GM23338 (cell line): ENCODE results near the gene ST6GALNAC3. TPM values are rescaled to one million over a fixed set of nuclear protein-coding genes. Genes with fewer than 3 reads are reported as not detected.

ENCODE experiments used
- ATAC-seq: fragments of 200-7000 bp; cut with Tn5 transposase; 3 replicates; pipeline ENCODE4 v1.9.1; 2020
- DNase-seq: peaks from one replicate; pipeline ENCODE4 v3.0.0-alpha.2; 2015; ENCODE audit warnings: low spot score
- H2AFZ ChIP-seq: fragments of 200-600 bp; sonication (generic); 2 replicates; pipeline ENCODE4 v1.8.0; 2016; ENCODE audit warnings: antibody characterized with exemption, mild to moderate bottlenecking, moderate library complexity
- H3F3A ChIP-seq: fragments of 200-600 bp; sonication (generic); replicated peaks from 2 replicates; pipeline ENCODE4 v1.8.0; 2017; ENCODE audit warnings: antibody characterized with exemption, mixed run types, low read depth
- H3K27ac ChIP-seq: fragments of 200-600 bp; sonication (generic); 2 replicates; pipeline ENCODE4 v1.6.1; 2016; ENCODE audit warnings: low read depth
- H3K27me3 ChIP-seq: fragments of 200-600 bp; sonication (generic); 2 replicates; pipeline ENCODE4 v1.8.0; 2016; ENCODE audit warnings: mild to moderate bottlenecking, mixed run types, moderate library complexity; ENCODE audit not compliant: insufficient read depth
- H3K36me3 ChIP-seq: fragments of 200-600 bp; sonication (generic); 2 replicates; pipeline ENCODE4 v1.8.0; 2016; ENCODE audit warnings: mild to moderate bottlenecking; ENCODE audit not compliant: insufficient read depth
- H3K4me1 ChIP-seq: fragments of 200-600 bp; sonication (generic); 2 replicates; pipeline ENCODE4 v1.8.0; 2016; ENCODE audit warnings: mild to moderate bottlenecking, moderate library complexity; ENCODE audit not compliant: insufficient read depth
- H3K4me2 ChIP-seq: fragments of 200-600 bp; sonication (generic); 2 replicates; pipeline ENCODE4 v1.7.1; 2017; ENCODE audit warnings: mixed run types
- H3K4me3 ChIP-seq: fragments of 200-600 bp; sonication (generic); 2 replicates; pipeline ENCODE4 v1.6.1; 2016; ENCODE audit warnings: mixed run types
- H3K79me2 ChIP-seq: fragments of 200-600 bp; sonication (generic); replicated peaks from 2 replicates; pipeline ENCODE4 v1.8.0; 2017; ENCODE audit warnings: mild to moderate bottlenecking; ENCODE audit not compliant: insufficient read depth
- H3K9me2 ChIP-seq: fragments of 200-600 bp; sonication (generic); 2 replicates; pipeline ENCODE4 v1.8.0; 2017; ENCODE audit not compliant: insufficient read depth
- H4K20me1 ChIP-seq: fragments of 200-600 bp; sonication (generic); replicated peaks from 2 replicates; pipeline ENCODE4 v1.8.0; 2017; ENCODE audit warnings: mild to moderate bottlenecking; ENCODE audit not compliant: insufficient read depth
- H3K27ac Mint-ChIP-seq: 2 replicates; pipeline ENCODE4 v1.8.0; 2020; ENCODE audit warnings: inconsistent platforms, mild to moderate bottlenecking, moderate library complexity, mixed read lengths
- H3K27me3 Mint-ChIP-seq: 3 replicates; pipeline ENCODE4 v1.8.0; 2022; ENCODE audit warnings: low read depth, mild to moderate bottlenecking, moderate library complexity, mixed read lengths, inconsistent platforms; ENCODE audit not compliant: insufficient read depth, poor library complexity
- H3K36me3 Mint-ChIP-seq: 3 replicates; pipeline ENCODE4 v1.8.0; 2021; ENCODE audit warnings: low read depth, mild to moderate bottlenecking, inconsistent platforms, moderate library complexity, mixed read lengths
- H3K4me1 Mint-ChIP-seq: 3 replicates; pipeline ENCODE4 v1.8.0; 2020; ENCODE audit warnings: mild to moderate bottlenecking, inconsistent platforms, mixed read lengths
- H3K4me3 Mint-ChIP-seq: 3 replicates; pipeline ENCODE4 v1.8.0; 2021; ENCODE audit warnings: moderate library complexity, mild to moderate bottlenecking, inconsistent platforms, mixed read lengths
- H3K9me3 Mint-ChIP-seq: 3 replicates; pipeline ENCODE4 v1.8.0; 2020; ENCODE audit warnings: moderate library complexity, mild to moderate bottlenecking, inconsistent platforms, mixed read lengths
- CREB1 ChIP-seq: fragments of 250-450 bp; sonication (Bioruptor Pico); IDR thresholded peaks from 2 replicates; pipeline ENCODE4 v1.5.0; 2020; ENCODE audit warnings: low read depth, mild to moderate bottlenecking, moderate library complexity
- CTCF ChIP-seq, 2 experiments: fragments of 200-600 bp in 1 of 2; sonication (generic) in 1 of 2; conservative IDR thresholded peaks; 2 replicates each; pipeline versions ENCODE4 v1.5.1 to v1.6.1; 2016 to 2017; ENCODE audit warnings: antibody characterized with exemption in 2 of 2, low read depth in 2 of 2, mild to moderate bottlenecking in 2 of 2, moderate library complexity in 1 of 2
- ETS1 ChIP-seq: IDR thresholded peaks from 2 replicates; pipeline ENCODE4 v1.6.1; 2016; ENCODE audit warnings: antibody characterized with exemption
- EZH2 ChIP-seq: fragments of 200-600 bp; sonication (generic); IDR thresholded peaks from one replicate; pipeline ENCODE4 v1.8.0; 2017; ENCODE audit warnings: antibody characterized with exemption, mild to moderate bottlenecking, low read depth; ENCODE audit not compliant: unreplicated experiment
- EZH2phosphoT487 ChIP-seq: fragments of 200-600 bp; sonication (generic); IDR thresholded peaks from one replicate; pipeline ENCODE4 v1.8.1; 2018; ENCODE audit warnings: antibody characterized with exemption; ENCODE audit not compliant: unreplicated experiment
- JUNB ChIP-seq: IDR thresholded peaks from one replicate; pipeline ENCODE4 v1.6.1; 2016; ENCODE audit warnings: antibody characterized with exemption; ENCODE audit not compliant: unreplicated experiment
- NANOG ChIP-seq: IDR thresholded peaks from 2 replicates; pipeline ENCODE4 v1.6.1; 2016; ENCODE audit warnings: antibody characterized with exemption, borderline replicate concordance
- REST ChIP-seq: IDR thresholded peaks from one replicate; pipeline ENCODE4 v1.6.1; 2018; ENCODE audit warnings: antibody characterized with exemption; ENCODE audit not compliant: unreplicated experiment
- STAT1 ChIP-seq: IDR thresholded peaks from one replicate; pipeline ENCODE4 v1.6.1; 2016; ENCODE audit warnings: antibody characterized with exemption; ENCODE audit not compliant: unreplicated experiment
- ZNF114 ChIP-seq: fragments of 250-450 bp; sonication (Bioruptor Pico); IDR thresholded peaks from 2 replicates; pipeline ENCODE4 v1.5.0; 2020; ENCODE audit warnings: mild to moderate bottlenecking, moderate library complexity
- ZNF331 ChIP-seq: fragments of 250-450 bp; sonication (Bioruptor Pico); IDR thresholded peaks from 2 replicates; pipeline ENCODE4 v1.5.0; 2020; ENCODE audit warnings: low read depth, mild to moderate bottlenecking, moderate library complexity
- polyA plus RNA-seq: library from polyadenylated mRNA; unstranded; fragments of >200 nt; fragmentation: Nextera tagmentation; extraction: Ambion mirVana; gene quantifications from 2 replicates; pipeline ENCODE4 v1.2.1, GENCODE V29; 2016
- total RNA-seq: library from RNA; depleted of rRNA; stranded (reverse); fragments of >200 nt; shearing (Covaris generic); gene quantifications from 2 replicates; pipeline ENCODE4 v1.2.3, GENCODE V29; 2014

ST6GALNAC3 gene
- total and polyA plus RNA-seq, 2 experiments from 2014 or later: 4.7 to 11.6 TPM

GRCh38 chr1:76303340-76303717 is 228.8 kb downstream of the ST6GALNAC3 start (continued):
- TF ChIP-seq CTCF (conservative IDR thresholded peaks at IDR 0.05; ENCODE audit: low read depth in 2 of 2): no peak

GRCh38 chr1:76313304-76313703 is 238.8 kb downstream of the ST6GALNAC3 start:
- H3K36me3 ChIP-seq: no peaks in the 10 kb centered on the region
- no peak overlapping the region for H3K4me3 ChIP-seq
- H3K9me2 ChIP-seq: no peaks in the 10 kb centered on the region; the same call in 1 of the 2 replicates
- H3K4me2 ChIP-seq: no peak overlapping the region
- no peaks in the 10 kb centered on the region for H4K20me1 ChIP-seq
- no peak overlapping the region for H3K27ac ChIP-seq
- H3K4me1 ChIP-seq: peaks cover 14% of the 10 kb centered on the region; the same call in 1 of the 2 replicates
- Mint-ChIP-seq H3K27me3 (peaks cover 3% of the 10 kb centered on the region), H3K4me3 (no peak overlapping the region), H3K27ac (peak overlapping the region; percentile 13; the same call in 1 of the 2 replicates), H3K9me3 (no peaks in the 10 kb centered on the region), H3K36me3 (0 out of 3 replicates have a peak, but pooled peaks cover 7% of the 10 kb centered on the region), H3K4me1 (peaks cover 20% of the 10 kb centered on the region)
- H2AFZ ChIP-seq: no peak overlapping the region
- no peak for ATAC-seq
- H3K79me2 ChIP-seq: no peaks in the 10 kb centered on the region
- H3F3A ChIP-seq: no peaks in the 10 kb centered on the region
- DNase-seq: no peak
- H3K27me3 ChIP-seq: no peaks in the 10 kb centered on the region
- no peak for TF ChIP-seq EZH2
- no peak for TF ChIP-seq ETS1
- TF ChIP-seq JUNB: no peak
- no peak for TF ChIP-seq CREB1
- no peak for TF ChIP-seq STAT1
- TF ChIP-seq ZNF114 (CRISPR knock-in tag): no peak
- TF ChIP-seq ZNF331 (CRISPR knock-in tag): no peak
- no peak for TF ChIP-seq REST
- no peak for TF ChIP-seq EZH2phosphoT487
- TF ChIP-seq CTCF (conservative IDR thresholded peaks at IDR 0.05; ENCODE audit: low read depth in 2 of 2): no peak
- no peak for TF ChIP-seq NANOG
